ENCODE results near the gene POLR1B.
"Not testable (repeated sequence)": the region's sequence is repeated elsewhere in the genome, so short reads cannot be mapped to it uniquely, and the experiment has no call there.

Gene POLR1B

GRCh38 chr2:112542123-112542983 lies at the start of gene POLR1B:
Gene POLR1B (plus strand): TSS chr2:112542465. CDS start chr2:112542495, 30 bp downstream.
- peak; percentile 95 for DNase-seq

GRCh38 chr2:112493048-112493447 lies 49.2 kb upstream of the POLR1B start:
- no peak for DNase-seq

GRCh38 chr2:112493858-112494648 lies 48.2 kb upstream of the POLR1B start:
- no peak for DNase-seq

- no peak for DNase-seq
Measured at GRCh38 chr2:112494828-112495227, 47.4 kb upstream of the POLR1B start.

GRCh38 chr2:112495878-112496277 lies 46.4 kb upstream of the POLR1B start:
- DNase-seq = not testable (repeated sequence)

GRCh38 chr2:112500850-112501484 lies 41.3 kb upstream of the POLR1B start:
- peak; percentile 56 for DNase-seq

- DNase-seq = not testable (repeated sequence)
Measured at GRCh38 chr2:112509239-112509998, 32.8 kb upstream of the POLR1B start.

GRCh38 chr2:112516801-112517200 lies 25.5 kb upstream of the POLR1B start:
- DNase-seq = no peak

GRCh38 chr2:112518807-112519206 lies 23.5 kb upstream of the POLR1B start:
- DNase-seq = no peak

- no peak for DNase-seq
Measured at GRCh38 chr2:112519506-112519905, 22.8 kb upstream of the POLR1B start.

- DNase-seq = no peak
Measured at GRCh38 chr2:112520234-112520783, 22.0 kb upstream of the POLR1B start.

GRCh38 chr2:112523291-112523777 lies 18.9 kb upstream of the POLR1B start:
- no peak for DNase-seq

- DNase-seq = not testable (repeated sequence)
Measured at GRCh38 chr2:112524276-112524675, 18.0 kb upstream of the POLR1B start.

GRCh38 chr2:112528541-112528940 lies 13.7 kb upstream of the POLR1B start:
- no peak for DNase-seq

GRCh38 chr2:112529757-112530156 lies 12.5 kb upstream of the POLR1B start:
- peak; percentile 37 for DNase-seq

- DNase-seq = no peak
Measured at GRCh38 chr2:112530728-112531127, 11.5 kb upstream of the POLR1B start.

- DNase-seq = no peak
Measured at GRCh38 chr2:112534826-112535225, 7.4 kb upstream of the POLR1B start.

GRCh38 chr2:112536665-112537064 lies 5.6 kb upstream of the POLR1B start:
- DNase-seq = not testable (repeated sequence)

- no peak for DNase-seq
Measured at GRCh38 chr2:112539306-112539705, 3.0 kb upstream of the POLR1B start.

GRCh38 chr2:112540906-112541305 lies 1.4 kb upstream of the POLR1B start:
- DNase-seq = no peak

- no peak for DNase-seq
Measured at GRCh38 chr2:112541315-112542122, 746 bp upstream of the POLR1B start.

All from midbrain (tissue), 1 donor.